Stimulated activated naive CD4-positive, alpha-beta T cell treated with Interleukin-2 at 50 U/mL for 16 hours (primary cell): ENCODE measurements around the gene ZMYND15.
A peak's percentile ranks its signal among the peaks of the same experiment; 100 is the strongest.

Source experiments
- DNase-seq: peaks from one replicate; lab custom pipeline; 2025; lab: John Stamatoyannopoulos, UW

The ZMYND15 gene

DNA sequence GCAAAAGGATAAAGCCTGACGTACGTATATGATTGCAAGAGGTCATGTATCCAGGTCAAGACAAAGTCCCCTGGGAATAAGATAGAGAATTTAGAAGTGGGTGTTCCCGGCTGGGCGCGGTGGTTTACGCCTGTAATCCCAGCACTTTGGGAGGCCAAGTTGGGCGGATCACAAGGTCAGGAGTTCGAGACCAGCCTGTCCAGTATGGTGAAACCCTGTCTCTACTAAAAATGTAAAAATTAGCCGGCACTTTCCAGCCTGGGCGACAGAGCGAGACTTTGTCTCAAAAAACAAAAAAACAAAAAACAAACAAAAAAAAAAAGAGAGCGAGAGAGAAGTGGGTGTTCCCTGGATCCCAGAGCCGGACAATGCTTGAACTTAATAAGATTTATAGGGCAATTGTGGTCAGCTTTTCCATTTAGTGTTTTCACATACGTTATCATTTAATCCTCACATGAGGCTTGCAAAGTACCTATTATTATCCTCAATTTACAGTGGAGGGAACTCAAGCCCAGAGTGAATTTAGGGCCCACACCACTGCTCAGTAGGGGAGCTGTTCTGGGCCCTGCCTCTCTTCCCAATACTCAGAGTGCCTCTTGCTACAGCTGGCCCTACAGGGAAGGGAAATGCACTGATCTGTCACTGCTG lies 48.6 kb downstream of the ZMYND15 start:
- no peak for DNase-seq

DNA sequence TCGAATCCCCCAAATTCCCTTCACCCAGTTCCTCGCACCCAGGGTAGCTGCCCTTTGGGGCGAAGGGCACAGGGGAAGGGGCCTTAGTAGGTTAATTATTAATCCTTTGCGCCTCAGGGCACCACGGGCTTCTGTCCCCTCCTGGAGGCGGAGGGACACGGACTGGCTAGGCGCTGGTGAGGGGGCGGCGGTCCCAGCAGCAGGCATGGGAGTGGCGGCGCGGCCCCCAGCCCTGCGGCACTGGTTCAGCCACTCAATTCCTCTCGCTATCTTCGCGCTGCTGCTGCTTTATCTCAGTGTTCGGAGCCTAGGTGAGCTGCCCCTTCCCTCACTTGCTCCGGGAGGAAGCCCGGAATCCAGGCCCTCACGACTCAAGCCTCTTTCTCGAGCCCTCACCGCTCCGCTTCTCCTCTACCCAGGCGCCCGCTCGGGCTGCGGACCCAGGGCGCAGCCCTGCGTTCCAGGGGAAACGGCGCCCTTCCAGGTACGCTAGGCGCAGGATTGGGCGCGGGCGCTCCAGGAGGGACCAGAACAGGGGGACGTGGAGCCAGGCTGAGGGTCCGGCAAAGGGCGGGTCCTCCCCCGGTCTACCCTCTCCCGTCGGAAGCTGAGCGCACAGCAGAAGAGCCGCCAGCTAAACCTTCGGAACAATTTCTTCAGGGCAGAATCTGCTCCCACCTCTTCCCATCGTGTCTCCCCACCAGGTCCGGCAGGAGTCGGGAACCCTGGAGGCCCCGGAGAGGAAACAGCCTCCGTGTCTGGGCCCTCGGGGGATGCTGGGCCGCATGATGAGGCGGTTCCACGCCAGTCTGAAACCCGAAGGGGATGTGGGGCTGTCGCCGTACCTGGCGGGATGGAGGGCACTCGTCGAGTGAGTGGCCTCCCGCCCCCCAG lies 49.4 kb downstream of the ZMYND15 start, which contains the start of gene GLTPD2:
GLTPD2 (plus strand) TSS at position 158 of the 894 bp plus-strand sequence; CDS start at position 206, 48 bp downstream.
- DNase-seq: no peak

DNA sequence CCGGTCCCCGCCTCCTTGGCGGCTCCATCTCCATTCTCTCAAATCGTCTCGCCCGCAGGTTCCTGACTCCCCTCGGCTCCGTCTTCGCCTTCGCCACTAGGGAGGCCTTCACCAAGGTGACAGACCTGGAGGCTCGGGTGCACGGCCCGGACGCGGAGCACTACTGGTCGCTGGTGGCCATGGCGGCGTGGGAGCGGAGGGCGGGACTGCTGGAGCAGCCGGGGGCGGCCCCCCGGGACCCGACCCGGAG lies 50.0 kb downstream of the ZMYND15 start:
- DNase-seq: no peak

DNA sequence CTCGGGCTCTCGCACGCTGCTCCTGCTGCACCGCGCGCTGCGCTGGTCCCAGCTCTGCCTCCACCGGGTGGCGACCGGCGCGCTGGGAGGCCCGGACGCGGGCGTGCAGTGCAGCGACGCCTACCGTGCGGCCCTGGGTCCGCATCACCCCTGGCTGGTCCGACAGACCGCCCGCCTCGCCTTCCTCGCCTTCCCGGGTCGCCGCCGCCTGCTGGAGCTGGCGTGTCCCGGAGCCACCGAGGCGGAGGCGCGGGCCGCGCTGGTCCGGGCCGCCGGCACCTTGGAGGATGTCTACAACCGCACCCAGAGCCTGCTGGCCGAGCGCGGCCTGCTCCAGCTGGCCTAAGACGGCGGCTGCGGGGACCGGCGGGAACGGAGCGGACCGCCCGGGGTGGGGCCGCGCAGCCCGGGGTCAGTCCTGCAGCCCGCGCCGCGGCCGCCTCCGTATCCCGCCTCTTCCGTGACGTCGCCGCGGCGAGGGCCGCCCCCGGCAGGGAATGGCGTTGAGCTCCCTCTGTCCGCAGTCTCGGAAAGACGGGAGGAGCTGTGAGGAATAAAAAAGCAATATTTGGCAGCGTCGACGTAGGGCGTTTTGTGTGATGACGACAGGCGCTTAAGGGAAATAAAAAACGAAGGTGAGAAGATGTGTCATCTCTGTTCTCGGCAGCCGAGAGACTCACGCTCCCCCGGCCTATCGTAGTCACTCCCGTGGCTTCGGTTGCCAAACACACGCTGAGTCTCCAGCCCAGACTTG lies 50.5 kb downstream of the ZMYND15 start:
- DNase-seq: peak; percentile 77

DNA sequence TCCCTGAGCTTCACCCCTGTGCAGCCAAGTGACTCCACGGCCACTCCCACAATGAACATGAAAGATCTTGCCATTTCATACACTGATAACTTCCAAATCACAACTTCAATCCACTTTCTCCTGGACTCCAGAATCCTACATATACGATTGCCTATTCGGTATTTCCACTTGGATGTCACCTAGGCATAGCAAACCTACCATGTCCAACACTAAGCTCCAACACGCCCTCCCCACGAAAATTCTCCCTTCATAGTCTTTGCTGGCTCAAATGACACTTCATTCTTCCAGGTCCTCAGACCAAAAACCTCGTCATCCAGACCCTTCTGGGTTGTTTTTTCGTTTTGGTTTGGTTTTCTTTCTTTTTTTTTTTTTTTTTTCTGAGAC lies 51.1 kb downstream of the ZMYND15 start:
- no peak for DNase-seq

DNA sequence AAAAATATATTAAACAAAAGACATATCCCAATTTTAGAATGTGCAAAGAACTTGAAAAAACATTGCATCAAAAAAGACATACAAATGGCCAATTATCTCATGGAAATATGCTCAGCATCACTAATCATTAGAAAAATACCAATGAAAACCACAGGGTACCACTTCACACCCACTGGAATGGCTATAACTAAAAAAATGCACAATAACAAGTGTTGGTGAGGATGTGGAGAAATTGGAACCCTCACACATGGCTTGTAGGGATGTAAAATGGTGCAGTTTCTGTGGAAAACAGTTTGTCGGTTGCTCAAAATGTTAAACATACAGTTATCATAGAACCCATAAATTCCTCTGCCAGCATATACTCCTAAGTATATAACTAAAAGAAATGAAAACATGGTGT lies 55.5 kb downstream of the ZMYND15 start:
- no peak for DNase-seq
